Psoas muscle (tissue), 8 donors: ENCODE results near the gene TRRAP. TPM values are rescaled to one million over a fixed set of nuclear protein-coding genes. Genes with fewer than 3 reads are reported as not detected.

ENCODE experiments used
- ATAC-seq, 4 donors: fragments of 200-7000 bp; cut with Tn5 transposase; one replicate each; pipeline ENCODE4 v1.9.1; 2020; ENCODE audit warnings: moderate library complexity in 3 of 4, mild to moderate bottlenecking in 2 of 4
- DNase-seq, 2 donors: peaks; one replicate each; pipeline ENCODE4 v3.0.0-alpha.2; 2020
- H3K27ac ChIP-seq: fragments of 200-600 bp; one replicate; pipeline ENCODE4 v1.8.0; 2022
- H3K27me3 ChIP-seq, 3 donors: fragments of 200-600 bp in 1 of 3; one replicate each; pipeline versions ENCODE4 v1.6.1 to v1.8.0; 2013 to 2022; ENCODE audit warnings: low read length in 2 of 3, mild to moderate bottlenecking in 2 of 3, moderate library complexity in 1 of 3; ENCODE audit not compliant: insufficient read depth in 3 of 3
- H3K36me3 ChIP-seq, 2 donors: fragments of 200-600 bp in 1 of 2; one replicate each; pipeline versions ENCODE4 v1.6.1 to v1.8.0; 2013 to 2022; ENCODE audit warnings: low read depth in 1 of 2, mild to moderate bottlenecking in 1 of 2, moderate library complexity in 1 of 2; ENCODE audit not compliant: insufficient read depth in 1 of 2
- H3K4me1 ChIP-seq: fragments of 200-600 bp; one replicate; pipeline ENCODE4 v1.8.0; 2022
- H3K4me3 ChIP-seq: fragments of 200-600 bp; one replicate; pipeline ENCODE4 v1.8.0; 2022; ENCODE audit warnings: mild to moderate bottlenecking
- H3K9me3 ChIP-seq: fragments of 200-600 bp; one replicate; pipeline ENCODE4 v1.8.0; 2022
- WGBS, 3 donors: extraction: QIAGEN DNeasy Blood & Tissue Kit; methylation state at CpG; one replicate each; pipeline versions ENCODE4 v1.1.6 to v1.1.7; 2013; 5-methylcytosine and 5-hydroxymethylcytosine counted together
- intact Hi-C, 2 donors: fragments of 100-400 bp; cut with DNase I; formaldehyde crosslinking; loops; one replicate each; pipeline versions ENCODE4 v1.11.0 to v1.14.2; 2022
- polyA plus RNA-seq, 3 donors: library from polyadenylated mRNA; stranded (reverse); fragments of 200-250 nt; gene quantifications; one replicate each; pipeline ENCODE4 v1.2.3, GENCODE V29; 2013
- total RNA-seq, 4 donors: library from RNA; stranded (reverse); fragmentation: NEBNext Ultra II Directional in 2 of 4; extraction: Animal tissue kit (Norgen Biotek cat#: 25700) in 2 of 4; gene quantifications; one replicate each; pipeline versions ENCODE4 v1.2.1 to v1.2.4, GENCODE V29; 2021 to 2023
- TF ChIP-seq, protein P1 (sequence below): fragments of 200-600 bp; IDR thresholded peaks from one replicate; pipeline ENCODE4 v1.8.0; 2022; ENCODE audit warnings: antibody characterized with exemption
- donor health status: healthy with polysubstance abuse.
- donor health status: DM: no; HTN: no; CAD: no; lungs with moderate emphysema.
- donor health status: Bipolar disorder and iron deficiency.
- donor health status: healthy.
- donor health status: DM: yes; HTN: yes; CAD: no.
- donor health status: DM: no; HTN: no; CAD: no.
- donor health status: DM: no; HTN: no; CAD: no.
- donor health status: DM: yes; HTN: yes; CAD: no.

The TRRAP gene
- total and polyA plus RNA-seq, 7 donors: 3.8 to 21.3 (median 13.3) TPM

DNA sequence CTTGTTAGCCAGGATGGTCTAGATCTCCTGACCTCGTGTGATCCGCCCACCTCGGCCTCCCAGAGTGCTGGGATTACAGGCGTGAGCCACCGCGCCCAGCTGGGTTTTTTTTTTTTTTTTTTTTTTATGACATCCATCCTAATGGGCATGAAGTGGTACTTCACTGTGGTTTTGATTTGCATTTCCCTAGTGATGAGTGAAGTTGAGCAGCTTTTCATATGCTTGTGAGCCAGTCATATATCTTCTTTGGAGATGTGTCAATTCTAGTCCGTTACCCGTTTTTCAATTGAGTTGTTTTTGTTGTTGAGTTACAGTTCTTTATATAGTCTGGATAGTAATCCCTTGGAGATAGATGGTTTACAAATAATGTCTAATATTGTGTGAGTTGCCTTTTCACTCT lies 137.9 kb downstream of the TRRAP start:
- no peak for DNase-seq
- H3K36me3 ChIP-seq: peaks cover 4 to 77% of the 10 kb centered on the region in 2 donors
- H3K27me3 ChIP-seq: no peaks in the 10 kb centered on the region
- TF ChIP-seq, protein P1, sequence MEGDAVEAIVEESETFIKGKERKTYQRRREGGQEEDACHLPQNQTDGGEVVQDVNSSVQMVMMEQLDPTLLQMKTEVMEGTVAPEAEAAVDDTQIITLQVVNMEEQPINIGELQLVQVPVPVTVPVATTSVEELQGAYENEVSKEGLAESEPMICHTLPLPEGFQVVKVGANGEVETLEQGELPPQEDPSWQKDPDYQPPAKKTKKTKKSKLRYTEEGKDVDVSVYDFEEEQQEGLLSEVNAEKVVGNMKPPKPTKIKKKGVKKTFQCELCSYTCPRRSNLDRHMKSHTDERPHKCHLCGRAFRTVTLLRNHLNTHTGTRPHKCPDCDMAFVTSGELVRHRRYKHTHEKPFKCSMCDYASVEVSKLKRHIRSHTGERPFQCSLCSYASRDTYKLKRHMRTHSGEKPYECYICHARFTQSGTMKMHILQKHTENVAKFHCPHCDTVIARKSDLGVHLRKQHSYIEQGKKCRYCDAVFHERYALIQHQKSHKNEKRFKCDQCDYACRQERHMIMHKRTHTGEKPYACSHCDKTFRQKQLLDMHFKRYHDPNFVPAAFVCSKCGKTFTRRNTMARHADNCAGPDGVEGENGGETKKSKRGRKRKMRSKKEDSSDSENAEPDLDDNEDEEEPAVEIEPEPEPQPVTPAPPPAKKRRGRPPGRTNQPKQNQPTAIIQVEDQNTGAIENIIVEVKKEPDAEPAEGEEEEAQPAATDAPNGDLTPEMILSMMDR: no peak
- H3K4me1 ChIP-seq: no peaks in the 10 kb centered on the region
- 96 to 98% (median 98%) methylated on average over 7 to 8 of the region's 8 CpGs for WGBS, 3 donors
- no peak for ATAC-seq
- intact Hi-C loops: no loop called here
- no peak overlapping the region for H3K4me3 ChIP-seq
- no peak overlapping the region for H3K27ac ChIP-seq
- H3K9me3 ChIP-seq: no peaks in the 10 kb centered on the region

DNA sequence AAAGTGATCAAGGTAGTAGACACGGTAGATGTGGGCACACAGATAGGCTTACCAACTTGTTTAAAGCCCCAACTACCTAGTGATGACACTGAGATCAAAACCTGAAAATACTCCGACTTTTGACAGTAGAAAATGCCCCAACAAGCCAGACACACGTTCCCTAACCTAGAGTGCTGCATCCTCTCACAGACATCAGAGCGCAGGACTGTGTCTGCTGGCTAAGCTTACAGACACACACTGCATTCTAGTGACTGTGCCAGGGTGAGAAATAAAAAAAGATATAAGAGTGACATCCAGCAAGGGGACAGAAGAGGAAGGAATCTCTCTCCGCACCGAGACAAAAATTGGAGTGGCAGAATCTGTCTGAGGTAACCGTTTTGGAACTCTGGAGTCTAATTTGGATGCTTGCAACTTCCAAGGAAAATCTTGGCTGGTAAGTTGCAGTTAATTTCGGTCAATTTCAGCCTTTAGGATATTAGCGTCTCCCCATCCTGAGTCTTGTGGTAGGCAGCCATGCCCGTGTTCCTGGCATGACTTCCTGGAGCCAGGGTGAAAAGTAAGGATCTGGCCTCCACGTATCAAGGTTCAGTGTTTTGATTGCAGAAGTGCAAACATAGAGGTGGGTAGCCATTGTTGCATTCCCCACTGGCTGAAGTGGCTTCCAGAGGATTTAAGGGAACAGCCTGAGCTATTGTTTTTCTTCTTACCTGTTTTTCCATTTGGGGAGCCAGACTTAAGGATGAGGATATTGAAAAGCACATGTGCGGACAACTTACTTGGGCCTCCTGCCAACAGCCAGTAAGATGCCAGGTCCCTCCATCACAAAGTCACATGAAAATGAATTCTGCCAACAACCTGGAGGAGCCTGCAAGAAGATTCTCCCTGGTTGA lies 141.4 kb downstream of the TRRAP start:
- DNase-seq (no peak), ATAC-seq (no peak)
- Histone ChIP-seq H3K36me3 (peaks cover 0 to 44% of the 10 kb centered on the region in 2 donors), H3K27ac (no peak overlapping the region), H3K4me1 (no peaks in the 10 kb centered on the region), H3K9me3 (no peaks in the 10 kb centered on the region), H3K27me3 (no peaks in the 10 kb centered on the region), H3K4me3 (no peak overlapping the region)
- intact Hi-C loops: no loop called here
- TF ChIP-seq, protein P1: no peak
- 87 to 92% (median 88%) methylated on average over 12 of the region's 12 CpGs for WGBS, 3 donors

- no peak overlapping the region for H3K27ac ChIP-seq
- ATAC-seq (no peak), DNase-seq (no peak)
- TF ChIP-seq, protein P1: no peak
- H3K9me3 ChIP-seq: no peaks in the 10 kb centered on the region
- 81 to 93% (median 92%) methylated on average over 3 of the region's 3 CpGs for WGBS, 3 donors
- no peaks in the 10 kb centered on the region for H3K4me1 ChIP-seq
- H3K4me3 ChIP-seq: no peak overlapping the region
- H3K27me3 ChIP-seq: no peaks in the 10 kb centered on the region
- intact Hi-C loops: no loop called here
- H3K36me3 ChIP-seq: peaks cover 0 to 38% of the 10 kb centered on the region in 2 donors
Measured at GRCh38 chr7:99020413-99020715, 142.0 kb downstream of the TRRAP start.

GRCh38 chr7:99021941-99022560 lies 143.7 kb downstream of the TRRAP start:
- H3K9me3 ChIP-seq: no peaks in the 10 kb centered on the region
- H3K27me3 ChIP-seq: no peaks in the 10 kb centered on the region
- H3K4me3 ChIP-seq: no peak overlapping the region
- intact Hi-C loops: no loop called here
- TF ChIP-seq, protein P1: no peak
- WGBS, 3 donors: 84 to 88% (median 84%) methylated on average over 3 of the region's 3 CpGs
- ATAC-seq (no peak), DNase-seq (no peak)
- no peaks in the 10 kb centered on the region for H3K4me1 ChIP-seq
- H3K36me3 ChIP-seq: peaks cover 0 to 25% of the 10 kb centered on the region in 2 donors
- no peak overlapping the region for H3K27ac ChIP-seq
